ENCODE measurements around the gene MYO1D.

The MYO1D gene

GRCh38 chr17:32813021-32813420 is 63.9 kb downstream of the MYO1D start:
- DNase-seq = no peak

- no peak for DNase-seq
Measured at GRCh38 chr17:32810690-32811089, 66.2 kb downstream of the MYO1D start.

- no peak for DNase-seq
Measured at GRCh38 chr17:32807577-32807976, 69.3 kb downstream of the MYO1D start.

- no peak for DNase-seq
Measured at GRCh38 chr17:32806646-32807045, 70.3 kb downstream of the MYO1D start.

GRCh38 chr17:32805029-32805976 is 71.6 kb downstream of the MYO1D start:
- no peak for DNase-seq

- no peak for DNase-seq
Measured at GRCh38 chr17:32803544-32803943, 73.4 kb downstream of the MYO1D start.

- DNase-seq = no peak
Measured at GRCh38 chr17:32802306-32802705, 74.6 kb downstream of the MYO1D start.

GRCh38 chr17:32801641-32802040 is 75.3 kb downstream of the MYO1D start:
- no peak for DNase-seq

GRCh38 chr17:32801193-32801592 is 75.7 kb downstream of the MYO1D start:
- DNase-seq = no peak

- DNase-seq = no peak
Measured at GRCh38 chr17:32798938-32799337, 78.0 kb downstream of the MYO1D start.

- no peak for DNase-seq
Measured at GRCh38 chr17:32795339-32795979, 81.5 kb downstream of the MYO1D start.

GRCh38 chr17:32794533-32795246 is 82.2 kb downstream of the MYO1D start:
- DNase-seq = no peak

- DNase-seq = no peak
Measured at GRCh38 chr17:32793841-32794240, 83.1 kb downstream of the MYO1D start.

GRCh38 chr17:32792207-32792606 is 84.7 kb downstream of the MYO1D start:
- no peak for DNase-seq

- no peak for DNase-seq
Measured at GRCh38 chr17:32786169-32786568, 90.8 kb downstream of the MYO1D start.

GRCh38 chr17:32784113-32784512 is 92.8 kb downstream of the MYO1D start:
- DNase-seq = no peak

- DNase-seq = no peak
Measured at GRCh38 chr17:32783602-32784001, 93.3 kb downstream of the MYO1D start.

- no peak for DNase-seq
Measured at GRCh38 chr17:32780721-32781120, 96.2 kb downstream of the MYO1D start.

GRCh38 chr17:32777922-32778321 is 99.0 kb downstream of the MYO1D start:
- no peak for DNase-seq

GRCh38 chr17:32777436-32777835 is 99.5 kb downstream of the MYO1D start:
- DNase-seq = no peak

- no peak for DNase-seq
Measured at GRCh38 chr17:32774695-32775084, 102.2 kb downstream of the MYO1D start.

- no peak for DNase-seq
Measured at GRCh38 chr17:32773856-32774694, 102.8 kb downstream of the MYO1D start.

Data from activated CD8-positive, alpha-beta memory T cell treated with anti-CD3 and anti-CD28 coated beads, Interleukin-2, amount 50 U/mL, for 4 hours (primary cell).